GM19395 (cell line): ENCODE results near the gene OR1D2.
"Not testable (repeated sequence)": the region's sequence is repeated elsewhere in the genome, so short reads cannot be mapped to it uniquely, and the experiment has no call there.

Source experiments
- ATAC-seq: cut with Tn5 transposase; IDR thresholded peaks from one replicate; pipeline ENCODE4 v1.9.1; 2021; ENCODE audit warnings: mild to moderate bottlenecking, moderate library complexity; ENCODE audit not compliant: unreplicated experiment

Gene OR1D2, protein sequence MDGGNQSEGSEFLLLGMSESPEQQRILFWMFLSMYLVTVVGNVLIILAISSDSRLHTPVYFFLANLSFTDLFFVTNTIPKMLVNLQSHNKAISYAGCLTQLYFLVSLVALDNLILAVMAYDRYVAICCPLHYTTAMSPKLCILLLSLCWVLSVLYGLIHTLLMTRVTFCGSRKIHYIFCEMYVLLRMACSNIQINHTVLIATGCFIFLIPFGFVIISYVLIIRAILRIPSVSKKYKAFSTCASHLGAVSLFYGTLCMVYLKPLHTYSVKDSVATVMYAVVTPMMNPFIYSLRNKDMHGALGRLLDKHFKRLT

DNA sequence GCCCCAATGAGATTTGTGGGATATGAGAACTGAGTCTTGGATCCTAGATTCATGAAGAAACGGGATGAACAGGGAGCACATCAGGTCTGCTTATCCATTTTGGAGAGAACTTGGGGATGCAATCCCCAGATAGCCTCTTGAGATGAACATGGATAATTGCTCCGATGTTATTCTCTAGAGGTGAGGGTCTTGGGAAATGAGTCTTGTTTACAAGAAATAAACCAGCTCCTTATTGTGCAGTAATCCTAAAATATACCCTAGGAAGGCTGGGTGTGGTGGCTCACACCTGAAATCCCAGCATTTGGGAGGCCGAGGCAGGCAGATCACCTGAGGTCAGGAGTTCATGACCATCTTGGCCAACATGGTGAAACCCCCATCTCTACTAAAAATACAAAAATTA, at the start of gene OR1D2:
TSS of gene OR1D2 (minus strand) at position 101 of the 400 bp plus-strand sequence. CDS start 11,426 bp downstream, outside the sequence.
- ATAC-seq, result no peak

DNA sequence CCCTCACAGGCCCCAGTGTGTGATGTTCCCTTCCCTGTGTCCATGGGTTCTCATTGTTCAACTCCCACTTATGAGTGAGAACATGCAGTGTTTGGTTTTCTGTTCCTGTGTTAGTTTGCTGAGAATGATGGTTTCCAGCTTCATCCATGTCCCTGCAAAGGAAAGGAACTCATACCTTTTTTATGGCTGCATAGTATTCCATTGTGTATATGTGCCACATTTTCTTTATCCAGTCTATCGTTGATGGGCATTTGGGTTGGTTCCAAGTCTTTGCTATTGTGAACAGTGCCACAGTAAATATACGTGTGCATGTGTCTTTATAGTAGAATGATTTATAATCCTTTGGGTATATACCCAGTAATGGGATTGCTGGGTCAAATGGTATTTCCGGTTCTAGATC, 33.3 kb upstream of the OR1D2 start:
- ATAC-seq, result not testable (repeated sequence)

DNA sequence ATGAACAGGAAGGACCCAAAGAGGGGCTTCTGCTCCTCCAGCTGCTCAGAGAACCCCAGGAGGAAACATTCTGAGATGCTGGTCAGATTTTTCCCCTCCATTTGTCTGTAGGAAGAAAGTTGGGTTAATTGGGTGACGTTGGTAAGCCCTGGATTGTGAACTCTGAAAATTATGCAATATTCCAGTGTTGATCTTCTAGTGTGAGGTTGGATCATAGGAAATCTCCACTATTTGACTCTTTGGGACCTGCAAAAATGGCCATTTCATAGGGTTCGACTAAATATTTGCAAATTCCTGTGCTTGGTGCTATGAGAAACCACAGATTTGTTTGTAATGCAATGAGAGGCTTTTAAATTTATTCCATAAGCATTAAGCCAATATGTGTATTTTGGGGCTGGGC, 23.2 kb upstream of the OR1D2 start, which contains the start of gene OR1G1:
TSS of gene OR1G1 (minus strand) at position 101 of the 400 bp plus-strand sequence. CDS start at position 101, 0 bp downstream.
- ATAC-seq, result no peak

DNA sequence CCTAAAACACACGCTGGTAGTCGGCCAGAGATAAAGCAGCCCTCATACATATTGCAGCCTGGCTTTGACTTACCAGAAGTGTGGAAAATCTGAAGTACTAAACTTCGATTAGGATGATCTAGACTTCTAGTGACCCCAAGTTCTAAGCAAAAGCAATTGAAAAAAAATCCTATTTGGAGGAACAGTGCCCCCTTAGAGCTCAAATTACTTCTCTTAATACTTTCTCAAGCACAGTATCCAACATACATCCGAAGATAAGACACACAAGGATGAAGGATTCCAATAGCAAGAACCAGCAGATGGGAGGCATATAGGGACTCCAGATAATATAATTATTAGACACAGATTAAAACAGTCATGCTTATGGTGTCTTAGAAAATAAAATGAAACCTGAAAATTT, 30.4 kb downstream of the OR1D2 start:
- not testable (repeated sequence) for ATAC-seq

DNA sequence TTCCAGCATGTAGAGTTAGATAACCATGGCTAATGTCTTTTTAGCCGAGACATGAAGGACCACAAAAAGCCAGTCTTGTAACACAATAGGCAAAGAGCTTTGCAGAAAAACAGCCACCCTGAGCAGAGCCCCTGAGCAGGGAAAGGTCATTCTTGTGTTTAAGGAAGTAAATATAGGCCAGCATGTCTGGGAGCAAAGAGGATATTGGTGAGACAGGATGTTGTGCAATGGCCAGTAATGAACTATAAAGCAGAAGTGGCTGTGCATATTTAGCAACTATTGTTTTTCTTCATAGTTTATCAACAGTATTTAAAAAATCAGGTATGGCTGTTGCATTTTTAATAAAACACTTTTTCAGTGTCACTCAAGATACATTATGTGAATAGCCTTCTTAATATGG, 39.0 kb downstream of the OR1D2 start:
- ATAC-seq, result not testable (repeated sequence)

DNA sequence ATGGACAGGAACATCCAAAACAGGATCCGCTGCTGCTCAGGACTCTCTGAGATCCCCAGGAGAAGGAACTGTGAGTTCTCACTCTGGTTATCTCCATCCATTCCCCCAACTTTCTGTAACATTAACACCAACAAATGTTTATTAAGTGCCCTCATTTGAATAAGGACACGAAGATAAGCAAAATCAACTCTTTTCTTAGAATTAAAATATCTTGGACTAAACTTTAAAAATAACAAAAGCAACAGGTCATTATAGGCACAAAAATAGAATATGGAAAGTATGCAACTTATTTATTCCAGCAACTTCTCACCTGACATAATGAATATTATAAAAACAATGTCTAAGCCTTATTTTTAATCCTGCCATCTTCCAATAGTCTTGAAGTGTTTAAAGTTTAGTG, 40.7 kb downstream of the OR1D2 start, which contains the start of gene OR1D5:
TSS of gene OR1D5 (minus strand) at position 101 of the 400 bp plus-strand sequence. CDS start at position 101, 0 bp downstream.
- ATAC-seq, result not testable (repeated sequence)

DNA sequence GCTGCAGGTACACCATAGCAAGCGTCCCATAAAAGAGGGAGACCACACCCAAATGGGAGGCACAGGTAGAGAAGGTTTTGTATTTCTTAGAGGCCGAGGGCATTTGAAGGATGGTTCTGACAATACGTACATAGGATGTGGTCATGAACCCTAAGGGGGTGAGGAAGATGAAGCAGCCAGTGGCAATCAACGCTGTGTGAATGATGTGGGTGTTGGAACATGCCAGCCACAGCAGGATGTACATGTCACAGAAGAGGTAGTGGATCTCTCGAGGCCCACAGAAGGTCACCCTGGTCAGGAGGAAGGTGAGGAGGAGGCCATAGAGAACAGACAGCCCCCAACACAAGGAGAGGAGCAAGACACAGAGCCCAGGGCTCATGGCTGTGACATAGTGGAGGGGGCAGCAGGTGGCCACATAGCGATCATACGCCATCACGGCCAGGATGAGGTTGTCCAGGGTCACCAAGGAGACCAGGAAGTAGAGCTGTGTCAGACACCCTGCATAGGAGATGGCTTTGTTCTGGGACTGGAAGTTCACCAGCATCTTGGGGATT, 41.3 kb downstream of the OR1D2 start:
- not testable (repeated sequence) for ATAC-seq

DNA sequence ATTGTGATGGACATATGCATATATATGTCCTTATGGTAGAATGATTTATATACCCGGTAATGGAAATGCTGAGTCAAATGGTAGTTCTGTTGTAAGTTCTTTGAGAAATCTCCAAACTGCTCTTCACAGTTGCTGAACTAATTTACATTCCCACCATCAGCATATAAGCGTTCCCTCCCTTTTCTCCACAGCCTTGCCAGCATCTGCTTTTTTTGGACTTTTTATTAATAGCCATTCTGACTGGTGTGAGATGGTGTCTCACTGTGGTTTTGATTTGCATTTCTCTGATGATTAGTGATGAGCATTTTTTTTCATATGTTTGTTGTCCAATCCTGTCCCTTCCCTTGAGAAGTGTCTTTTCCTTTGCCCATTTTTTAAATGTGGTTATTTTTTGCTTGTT, 49.4 kb downstream of the OR1D2 start:
- ATAC-seq, result not testable (repeated sequence)

DNA sequence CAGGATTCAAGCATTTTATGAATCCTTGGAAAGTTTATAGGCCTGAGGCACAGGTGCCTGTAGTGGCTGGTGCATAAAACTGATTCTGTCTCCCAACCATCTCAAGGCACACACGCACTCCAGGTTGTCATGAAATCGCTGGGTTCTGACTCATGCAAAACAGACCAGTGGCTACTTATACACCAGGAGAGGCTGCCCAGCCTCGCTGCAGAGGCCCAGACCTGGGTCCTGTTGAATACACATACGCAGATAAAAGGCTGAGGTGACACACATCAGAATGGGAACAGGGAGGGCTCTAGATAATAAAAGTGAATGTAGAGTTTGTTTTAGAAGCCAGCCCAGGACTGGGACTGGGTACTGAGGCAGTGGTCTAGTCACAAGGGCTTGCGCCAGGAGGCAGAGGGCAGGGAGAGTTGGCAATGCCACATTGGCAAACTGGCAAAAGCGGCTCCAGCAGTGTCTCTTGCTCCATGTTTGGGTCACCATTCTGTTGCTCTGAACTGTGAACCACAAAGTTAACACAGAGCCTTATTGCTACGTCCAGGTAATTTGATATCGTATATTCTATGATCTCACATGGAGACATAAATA, 54.4 kb downstream of the OR1D2 start:
- ATAC-seq, result no peak

DNA sequence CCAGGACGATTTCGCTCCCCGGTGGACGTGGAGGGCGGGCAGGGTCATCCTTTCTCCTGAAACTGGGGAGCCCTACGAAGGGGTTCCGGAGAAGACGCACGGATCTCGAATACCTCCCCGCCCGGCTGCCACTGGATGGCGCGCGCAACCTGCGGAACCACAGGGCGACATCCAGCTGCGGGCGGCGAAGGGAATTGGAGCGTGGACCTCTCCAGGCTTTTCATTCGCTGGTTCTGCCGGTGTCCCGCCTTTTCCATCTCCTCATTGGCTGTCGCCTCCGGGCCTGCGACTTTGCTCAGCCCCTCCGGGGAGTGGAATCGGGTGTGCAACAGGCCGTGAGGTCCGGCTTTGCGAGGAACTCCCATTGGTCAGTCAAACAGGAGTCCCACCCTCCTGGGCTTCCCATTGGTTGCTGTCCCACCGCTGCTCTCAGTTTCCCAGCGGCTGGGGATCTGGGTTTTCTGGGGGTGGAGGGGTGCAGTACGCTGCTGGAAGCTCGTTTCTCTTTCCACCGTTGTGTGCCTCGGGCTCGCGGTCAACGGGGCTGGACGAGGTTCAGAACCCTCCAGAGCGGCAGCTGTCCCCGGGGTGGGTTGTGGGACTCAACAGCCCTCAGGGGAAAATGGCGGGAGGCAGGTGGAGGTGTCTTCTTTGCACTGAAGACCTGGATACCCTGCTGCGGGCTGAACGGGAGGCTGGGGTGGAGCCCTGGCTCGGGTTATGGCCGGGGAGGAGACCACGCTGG, 55.3 kb downstream of the OR1D2 start:
- peak; percentile 97 for ATAC-seq

DNA sequence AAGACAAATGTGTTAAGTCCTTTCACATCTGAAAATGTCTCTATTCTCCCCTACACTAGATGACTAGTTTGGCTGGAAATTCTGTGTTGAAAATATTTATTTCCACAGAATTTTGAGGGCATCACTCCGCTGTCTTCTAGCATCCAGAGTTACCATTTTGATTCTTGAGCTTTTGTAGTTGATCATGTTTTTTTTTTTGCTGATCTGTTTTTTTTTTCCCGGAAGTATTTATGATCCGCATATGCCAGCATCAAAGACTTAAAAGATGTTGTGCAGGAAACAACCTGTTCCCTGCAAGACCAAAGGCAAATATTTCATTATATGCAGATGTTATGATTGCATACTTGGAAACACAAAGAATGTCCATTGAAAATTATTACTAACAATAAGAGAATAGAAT, 57.5 kb downstream of the OR1D2 start:
- no peak for ATAC-seq

DNA sequence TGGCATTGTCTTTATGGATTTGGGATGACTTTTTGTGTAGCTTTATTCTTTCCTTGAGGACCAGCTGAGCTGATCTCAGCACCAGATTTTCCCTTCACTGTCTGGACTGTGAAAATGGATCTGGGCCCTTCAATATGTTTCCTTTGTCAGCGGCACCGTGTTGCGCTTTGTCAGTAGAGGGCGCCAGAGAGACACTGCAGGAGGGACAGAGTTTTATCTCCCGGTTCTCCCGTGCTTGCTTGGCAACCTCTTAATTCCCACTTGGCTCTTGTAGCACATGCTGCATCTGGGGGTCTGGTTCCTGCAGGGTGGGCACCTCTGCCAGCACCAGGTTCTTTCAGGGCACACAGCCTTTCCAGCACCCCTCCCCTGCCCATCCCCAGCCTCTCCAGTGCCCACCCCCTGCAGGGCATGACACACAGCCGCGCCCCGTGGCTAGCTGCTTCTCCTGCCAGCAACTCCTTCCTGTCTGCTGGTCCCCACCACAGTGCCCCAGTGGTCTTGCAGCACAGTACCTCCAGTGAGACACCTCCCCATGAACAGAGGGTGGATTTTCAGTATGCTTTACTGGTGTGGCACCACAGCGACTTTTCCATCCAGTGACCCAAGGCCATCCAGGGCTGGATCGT, 60.4 kb downstream of the OR1D2 start:
- ATAC-seq, result no peak

DNA sequence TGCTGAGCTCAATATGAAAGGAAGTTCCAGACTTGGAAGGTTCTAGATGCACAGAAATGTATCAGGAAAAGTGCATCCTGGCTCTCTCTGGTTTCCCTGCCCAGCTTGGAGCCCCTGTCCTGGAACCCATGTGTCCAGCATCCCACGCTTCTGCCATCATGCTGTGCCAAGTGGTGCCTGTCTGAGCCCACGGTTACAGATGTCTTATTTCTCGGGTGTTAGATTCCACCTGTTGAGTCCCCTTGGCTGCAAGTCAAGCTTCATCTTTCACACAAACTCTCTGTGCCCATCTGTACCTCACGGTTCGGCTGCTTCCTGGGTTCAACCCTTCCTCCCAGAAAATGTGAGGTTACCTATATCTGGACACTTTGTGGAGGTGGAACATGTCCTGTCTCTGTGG, 63.3 kb downstream of the OR1D2 start:
- no peak for ATAC-seq

DNA sequence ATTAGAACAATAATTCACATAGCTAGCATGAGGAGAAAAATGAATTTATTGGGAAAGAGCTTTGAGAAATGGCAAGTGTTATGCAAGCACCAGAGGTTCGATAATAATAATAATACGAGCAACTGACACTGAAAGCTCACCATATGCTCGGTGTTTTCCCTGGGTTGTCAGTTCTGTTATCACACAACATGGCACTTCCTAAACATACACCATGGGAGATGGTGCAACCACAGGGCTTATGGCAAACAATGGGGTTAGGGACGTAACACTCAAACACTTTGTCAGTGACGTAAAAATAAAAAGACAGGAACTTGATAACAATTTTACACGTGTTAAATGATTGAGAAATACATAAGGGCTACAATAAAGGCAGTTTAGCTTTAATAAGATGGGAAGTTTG, 64.5 kb downstream of the OR1D2 start:
- no peak for ATAC-seq

DNA sequence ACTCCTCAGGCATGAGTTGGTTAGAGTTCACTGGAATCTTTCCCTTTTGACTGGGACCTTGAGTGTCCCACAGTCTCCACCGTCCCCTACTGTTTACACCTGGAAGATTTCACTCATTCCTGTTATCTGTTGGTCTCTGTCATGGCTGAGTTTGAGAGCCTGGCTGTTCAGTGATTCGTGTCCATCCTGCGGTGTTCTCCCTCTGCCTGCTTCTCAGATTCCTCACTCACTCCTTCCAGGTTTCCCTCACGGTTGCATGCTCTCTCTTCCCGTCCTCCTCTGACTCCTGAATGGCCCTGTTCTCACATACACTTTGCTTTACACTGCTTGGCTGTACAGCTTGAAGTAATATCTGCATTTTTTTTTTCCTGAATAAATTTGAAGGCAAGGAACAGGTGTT, 65.3 kb downstream of the OR1D2 start:
- ATAC-seq, result no peak
